Kasumi-1 (cell line): Measurements from ENCODE around the gene ALDH7A1.
"Not testable (repeated sequence)": the region's sequence is repeated elsewhere in the genome, so short reads cannot be mapped to it uniquely, and the experiment has no call there.

Source experiments
- DNase-seq, 2 experiments: peaks; one replicate each; lab custom pipeline; 2025; lab: John Stamatoyannopoulos, UW

ALDH7A1 gene

DNA sequence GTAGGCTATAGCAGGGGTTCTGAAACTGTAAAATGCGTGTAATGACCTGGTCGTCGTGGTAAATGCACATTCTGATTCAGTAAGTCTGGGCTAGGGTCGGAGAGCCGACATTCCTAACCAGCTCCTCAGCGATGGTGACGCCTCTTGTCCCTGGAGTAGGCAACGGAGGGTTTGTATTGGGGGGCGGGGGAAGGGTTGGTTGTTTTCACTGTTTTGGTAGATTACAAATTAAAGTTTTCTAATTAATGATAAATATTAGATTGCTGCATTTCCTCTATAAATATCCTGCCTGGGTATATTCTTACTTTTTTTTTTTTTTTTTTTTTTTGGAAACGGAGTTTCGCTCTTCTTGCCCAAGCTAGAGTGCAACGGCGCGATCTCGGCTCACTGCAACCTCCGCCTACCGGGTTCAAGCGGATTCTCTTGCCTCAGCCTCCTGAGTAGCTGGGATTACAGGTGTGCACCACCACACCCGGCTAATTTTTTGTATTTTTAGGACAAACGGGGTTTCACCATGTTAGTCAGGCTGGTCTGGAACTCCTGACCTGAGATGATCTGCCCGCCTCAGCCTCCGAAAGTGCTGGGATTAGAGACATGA lies 566 bp upstream of the ALDH7A1 start:
- no peak for DNase-seq

DNA sequence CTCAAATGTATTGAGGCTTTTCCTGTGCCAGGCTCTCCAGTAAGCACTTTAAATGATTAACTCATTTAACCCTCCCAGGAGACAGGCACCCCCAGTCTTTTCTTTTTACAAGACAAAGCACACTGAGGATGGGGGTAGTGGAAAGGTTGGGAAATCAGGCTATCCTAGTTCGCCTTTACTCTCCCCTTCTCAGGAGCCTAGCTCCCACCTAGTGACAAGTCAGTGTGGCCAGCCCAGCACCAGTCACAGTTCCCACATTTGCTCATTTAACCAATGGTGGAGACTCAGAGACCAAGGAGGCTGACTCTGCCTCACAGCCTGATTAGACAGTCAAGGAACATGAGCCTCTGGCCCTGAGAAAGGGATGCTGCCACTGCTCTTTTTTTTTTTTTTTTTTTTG lies 3.5 kb downstream of the ALDH7A1 start:
- DNase-seq, result no peak

DNA sequence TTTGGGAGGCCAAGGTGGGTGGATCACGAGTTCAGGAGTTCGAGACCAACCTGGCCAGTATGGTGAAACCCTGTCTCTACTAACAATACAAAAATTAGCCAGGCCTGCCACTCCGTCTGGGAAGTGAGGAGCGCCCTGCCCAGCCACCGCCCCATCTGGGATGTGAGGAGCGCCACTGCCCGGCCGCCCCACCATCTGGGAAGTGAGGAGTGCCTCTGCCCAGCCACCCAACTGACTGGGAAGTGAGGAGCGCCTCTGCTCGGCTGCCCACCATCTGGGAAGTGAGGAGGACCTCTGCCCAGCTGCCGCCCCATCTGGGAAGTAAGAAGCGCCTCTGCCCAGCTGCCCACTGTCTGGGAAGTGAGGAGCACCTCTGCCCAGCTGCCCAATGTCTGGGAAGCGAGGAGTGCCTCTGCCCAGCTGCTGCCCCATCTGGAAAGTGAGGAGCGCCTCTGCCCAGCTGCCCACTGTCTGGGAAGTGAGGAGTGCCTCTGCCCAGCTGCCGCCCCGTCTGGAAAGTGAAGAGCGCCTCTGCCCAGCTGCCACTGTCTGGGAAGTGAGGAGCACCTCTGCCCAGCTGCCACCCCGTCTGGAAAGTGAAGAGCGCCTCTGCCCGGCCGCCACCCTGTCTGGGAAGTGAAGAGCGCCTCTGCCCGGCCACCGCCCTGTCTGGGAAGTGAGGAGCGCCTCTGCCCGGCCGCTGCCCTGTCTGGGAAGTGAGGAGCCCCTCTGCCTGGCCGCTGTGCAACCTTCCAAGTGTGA lies 5.3 kb downstream of the ALDH7A1 start:
- DNase-seq, result no peak

DNA sequence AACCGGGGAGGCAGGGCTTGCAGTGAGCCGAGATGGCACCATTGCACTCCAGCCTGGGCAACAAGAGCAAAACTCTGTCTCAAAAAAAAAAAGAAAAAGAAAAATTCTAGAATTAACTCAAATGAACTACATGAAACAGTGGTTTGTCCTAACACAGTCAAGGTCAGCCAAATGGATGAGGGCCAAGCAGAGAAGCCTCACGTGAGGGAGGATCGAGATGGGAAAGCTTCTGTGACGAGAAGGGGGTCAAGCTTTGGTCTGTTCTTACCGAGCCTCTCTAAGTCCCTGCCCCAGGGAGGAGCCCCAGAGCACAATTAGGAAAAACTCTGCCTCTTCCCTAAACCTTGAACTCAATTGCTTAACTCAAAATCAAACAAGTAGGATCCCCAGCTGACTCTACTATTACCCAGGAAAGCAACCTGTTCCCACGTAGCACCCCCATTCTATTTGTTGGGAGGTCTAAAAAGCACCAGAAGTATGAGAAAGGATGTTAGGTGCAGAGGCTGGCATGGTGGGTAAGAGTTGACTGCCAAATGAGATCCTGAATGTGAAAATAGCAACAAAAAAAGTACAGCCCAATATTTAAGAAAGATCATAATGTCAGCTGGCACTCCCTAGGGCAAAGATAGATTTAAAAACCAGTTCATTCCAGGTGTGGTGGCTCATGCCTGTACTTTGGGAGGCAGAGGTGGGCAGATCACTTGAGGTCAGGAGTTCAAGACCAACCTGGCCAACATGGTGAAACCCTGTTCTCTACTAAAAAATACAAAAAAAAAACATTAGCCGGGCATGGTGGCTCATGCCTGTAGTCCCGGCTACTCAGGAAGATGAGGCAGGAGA lies 7.2 kb downstream of the ALDH7A1 start:
- DNase-seq, result no peak

DNA sequence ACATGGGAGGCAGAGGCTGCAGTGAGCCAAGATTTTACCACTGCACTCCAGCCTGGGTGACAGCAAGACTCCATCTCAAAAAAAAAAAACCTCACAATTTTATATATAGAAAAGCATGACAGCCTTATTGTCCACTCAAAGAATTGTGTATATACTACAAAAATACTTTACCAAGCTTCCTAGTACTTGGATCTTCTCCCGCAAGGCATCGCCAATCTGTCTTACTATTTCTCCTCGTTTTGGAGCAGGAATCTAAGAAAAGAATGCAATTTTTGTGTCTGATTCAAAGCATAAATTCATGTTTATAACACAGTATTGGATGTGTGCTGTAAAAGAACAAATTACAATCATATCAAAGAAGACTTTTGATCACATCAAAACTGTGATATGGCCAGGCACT lies 11.3 kb downstream of the ALDH7A1 start:
- no peak for DNase-seq

DNA sequence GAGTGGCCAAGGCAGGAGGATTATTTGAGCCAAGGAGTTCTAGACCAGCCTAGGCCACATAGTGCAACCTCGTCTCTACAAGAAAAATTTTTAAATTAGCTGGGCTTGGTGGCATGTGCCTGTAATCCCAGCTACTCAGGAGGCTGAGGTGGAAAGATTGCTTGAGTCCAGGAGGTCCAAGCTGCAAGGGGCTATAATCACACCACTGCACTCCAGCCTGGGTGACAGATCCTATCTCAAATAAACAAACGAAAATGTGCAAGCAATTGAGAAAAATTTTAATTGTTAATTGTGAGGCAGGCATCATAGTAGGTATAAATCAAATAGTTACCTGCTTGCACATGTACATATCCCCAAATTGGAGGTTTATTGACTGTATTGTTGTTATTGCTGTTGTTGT lies 15.3 kb downstream of the ALDH7A1 start:
- DNase-seq, result no peak

DNA sequence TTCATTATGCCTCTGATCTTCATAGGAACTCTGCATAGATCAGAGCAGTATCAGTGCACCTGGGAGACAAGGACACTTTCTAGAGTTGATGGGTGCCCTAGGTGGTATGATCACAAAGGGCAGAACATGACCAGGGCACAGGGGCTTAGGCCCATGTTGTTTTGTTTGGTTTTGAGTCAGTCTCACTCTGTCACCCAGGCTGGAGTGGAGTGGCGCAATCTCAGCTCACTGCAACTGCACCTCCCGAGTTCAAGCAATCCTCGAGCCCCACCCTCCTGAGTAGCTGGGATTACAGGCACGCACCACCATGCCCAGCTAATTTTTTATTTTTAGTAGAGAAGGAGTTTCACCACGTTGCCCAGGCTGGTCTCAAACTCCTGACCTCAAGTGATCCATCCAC lies 17.6 kb downstream of the ALDH7A1 start:
- no peak for DNase-seq

DNA sequence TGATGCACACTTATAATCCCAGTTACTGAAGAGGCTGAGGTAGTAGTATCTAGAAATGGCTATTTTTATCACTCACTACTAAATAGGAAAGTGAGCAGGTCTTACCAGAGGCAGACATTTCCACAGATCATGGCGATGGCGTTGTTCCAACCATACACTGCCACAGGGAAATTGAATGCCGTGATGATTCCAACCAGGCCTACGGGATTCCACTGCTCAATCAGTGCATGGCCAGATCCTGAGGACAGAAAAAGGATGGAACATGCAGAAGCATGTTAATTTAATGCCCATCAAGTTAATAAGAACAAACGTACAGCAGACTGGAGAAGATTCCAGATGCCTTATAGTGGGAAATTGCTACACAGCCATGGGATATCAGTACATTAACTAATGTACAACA lies 18.0 kb downstream of the ALDH7A1 start:
- no peak for DNase-seq

DNA sequence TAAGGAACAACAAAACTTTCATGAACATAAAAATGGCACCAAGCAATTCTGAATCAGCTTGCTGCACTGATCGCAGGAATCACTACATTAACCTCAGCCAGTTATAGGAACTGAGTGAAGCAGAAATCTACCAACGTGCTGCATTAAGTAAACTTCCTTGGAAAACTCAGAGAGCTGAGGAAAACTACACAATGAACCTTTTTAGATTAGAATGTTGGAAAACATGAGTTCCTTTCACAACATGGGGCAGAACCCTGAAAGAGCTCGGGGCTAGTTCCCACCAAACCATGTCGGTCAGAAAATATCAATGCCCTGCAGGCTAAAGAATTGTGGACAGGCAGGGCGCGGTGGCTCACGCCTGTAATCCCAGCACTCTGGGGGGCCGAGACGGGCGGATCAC lies 19.4 kb downstream of the ALDH7A1 start:
- DNase-seq, result no peak

DNA sequence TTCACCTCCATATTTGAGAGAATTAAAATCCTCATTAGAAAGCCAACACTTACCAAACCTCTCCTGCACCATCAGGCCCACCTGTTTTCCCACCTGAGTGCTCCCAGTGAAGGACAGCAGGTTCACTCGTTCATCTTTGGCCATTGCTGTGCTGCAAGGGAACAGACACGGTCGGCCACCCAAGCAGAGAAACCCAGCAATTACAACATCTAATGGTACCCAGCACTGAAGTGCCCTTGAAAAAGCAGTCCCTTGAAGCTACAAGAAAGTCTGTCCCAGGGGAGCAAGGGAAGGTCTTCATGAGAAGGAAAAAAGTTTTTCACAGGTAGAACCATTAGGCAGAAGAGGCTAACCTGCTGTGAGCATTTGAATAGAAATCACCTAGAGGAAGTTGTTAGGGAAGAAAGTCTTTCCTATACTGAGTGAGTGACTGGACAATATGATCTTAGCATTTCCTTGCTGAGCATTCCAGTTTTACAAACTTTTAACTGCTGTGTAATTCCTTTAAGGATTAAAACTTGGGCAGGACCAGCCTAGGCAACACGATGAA lies 26.7 kb downstream of the ALDH7A1 start:
- no peak for DNase-seq

DNA sequence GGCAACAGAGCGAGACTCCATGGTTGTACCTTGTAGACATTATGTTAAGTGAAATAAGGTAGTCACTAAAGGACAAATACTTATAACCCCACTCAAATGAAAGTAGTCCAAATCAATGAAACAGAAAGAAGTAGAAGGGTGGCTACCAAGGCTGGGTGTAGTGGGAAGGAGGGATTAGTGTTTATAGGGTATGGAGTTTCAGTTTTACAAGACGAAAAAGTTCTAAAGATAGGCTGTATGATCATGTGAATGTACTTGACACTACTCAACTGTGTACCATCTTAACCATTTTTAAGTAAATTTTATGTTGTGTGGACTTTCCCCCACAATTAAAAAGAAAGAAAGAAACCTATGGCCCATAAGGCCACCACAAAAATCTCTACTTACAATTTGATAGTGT lies 32.2 kb downstream of the ALDH7A1 start:
- no peak for DNase-seq

DNA sequence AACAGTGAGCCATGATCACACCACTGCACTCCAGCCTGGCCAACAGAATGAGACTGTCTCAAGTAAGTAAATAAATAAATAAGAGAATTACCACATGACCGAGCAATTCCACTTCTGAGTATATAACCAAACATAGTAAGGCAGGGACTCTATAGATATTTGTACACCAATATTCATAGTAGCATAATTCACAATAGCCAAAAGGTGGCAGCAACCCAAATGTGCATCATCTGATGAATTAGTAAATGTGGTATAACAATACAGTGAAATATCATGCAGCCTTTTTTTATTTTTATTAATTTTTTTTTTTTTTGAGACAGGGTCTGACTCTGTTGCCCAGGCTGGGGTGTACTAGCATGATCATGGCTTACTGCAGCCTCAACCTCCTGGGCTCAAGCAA lies 33.1 kb downstream of the ALDH7A1 start:
- DNase-seq, result peak; percentile 11 to 22

DNA sequence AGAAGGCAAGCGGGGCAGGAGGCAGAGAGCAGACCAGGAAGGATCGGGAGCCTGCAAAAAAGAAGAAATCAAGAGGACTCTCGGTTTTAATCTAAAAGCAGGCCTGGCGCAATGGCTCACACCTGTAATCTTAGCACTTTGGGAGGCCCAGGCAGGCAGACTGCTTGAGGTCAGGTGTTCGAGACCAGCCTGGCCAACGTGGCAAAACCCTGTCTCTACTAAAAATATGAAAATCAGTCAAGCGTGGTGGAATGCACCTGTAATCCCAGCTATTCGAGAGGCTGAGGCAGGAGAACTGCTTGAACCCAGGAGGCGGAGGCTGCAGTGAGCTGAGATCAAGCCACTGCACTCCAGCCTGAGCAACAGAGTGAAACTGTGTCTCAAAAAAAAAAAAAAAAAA lies 39.9 kb downstream of the ALDH7A1 start:
- not testable (repeated sequence) for DNase-seq

DNA sequence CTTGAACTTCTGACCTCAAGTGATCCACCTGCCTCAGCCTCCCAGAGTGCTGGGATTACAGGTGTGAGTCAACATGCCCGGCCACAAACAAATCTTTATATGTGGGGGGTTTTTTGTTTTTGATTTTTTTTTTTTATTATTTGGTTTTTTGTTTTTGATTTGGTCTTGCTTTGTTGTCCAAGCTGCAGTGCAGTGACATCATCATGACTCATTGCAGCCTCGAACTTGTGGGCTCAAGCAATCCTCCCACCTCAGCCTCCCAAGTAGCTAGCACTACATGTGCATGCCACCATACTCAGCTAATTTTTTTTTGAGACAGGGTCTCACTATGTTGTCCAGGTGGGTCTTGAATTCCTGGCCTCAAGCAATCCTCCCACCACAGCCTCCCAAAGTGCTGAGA lies 42.4 kb downstream of the ALDH7A1 start:
- DNase-seq, result no peak

DNA sequence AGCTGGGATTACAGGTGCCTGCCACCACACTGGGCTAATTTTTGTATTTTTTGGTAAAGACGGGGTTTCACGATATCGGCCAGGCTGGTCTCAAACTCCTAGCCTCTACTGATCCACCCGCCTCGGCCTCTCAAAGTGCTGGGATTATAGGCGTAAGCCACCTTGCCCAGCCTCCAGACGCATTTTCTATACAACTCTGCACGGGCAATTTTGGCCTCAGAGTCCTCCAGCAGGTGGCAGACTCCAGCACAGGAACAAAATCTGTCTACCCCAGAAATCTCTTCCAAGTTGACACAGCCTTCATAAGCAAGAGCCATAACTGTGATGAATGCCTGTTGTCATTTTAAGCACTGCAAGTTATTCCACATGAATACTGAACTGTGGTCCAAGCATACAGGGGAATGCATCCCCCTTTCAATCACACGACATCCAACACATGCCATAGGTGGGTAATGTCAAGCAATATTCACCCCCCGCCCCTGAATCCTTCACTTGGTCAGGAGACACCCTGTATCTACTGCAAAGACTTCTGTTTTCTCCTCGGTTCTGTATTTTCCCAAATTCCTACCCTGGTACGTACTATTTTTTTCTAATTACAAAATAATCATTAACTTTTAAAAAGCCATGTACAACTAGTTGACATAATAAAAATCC lies 50.8 kb downstream of the ALDH7A1 start:
- DNase-seq, result peak; percentile 62 to 76

DNA sequence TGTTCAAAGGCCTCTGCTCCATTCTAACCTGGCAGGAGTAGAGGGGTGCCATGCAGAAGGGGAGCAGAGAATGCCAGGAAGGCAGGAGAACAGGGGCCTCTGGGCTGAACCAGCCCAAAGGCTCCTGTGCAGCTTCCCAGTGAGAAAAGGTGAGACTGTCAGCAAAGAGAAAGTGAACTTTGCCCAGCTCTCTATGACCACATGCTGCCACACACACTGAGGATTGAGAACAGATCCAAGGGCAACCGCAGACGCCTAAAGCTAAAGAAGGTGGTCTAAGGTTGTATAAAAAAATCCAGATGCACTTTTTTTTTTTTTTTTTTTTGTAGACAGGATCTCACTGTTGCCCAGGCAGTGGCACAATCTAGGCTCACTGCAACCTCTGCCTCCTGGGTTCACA lies 51.4 kb downstream of the ALDH7A1 start:
- DNase-seq, result no peak

DNA sequence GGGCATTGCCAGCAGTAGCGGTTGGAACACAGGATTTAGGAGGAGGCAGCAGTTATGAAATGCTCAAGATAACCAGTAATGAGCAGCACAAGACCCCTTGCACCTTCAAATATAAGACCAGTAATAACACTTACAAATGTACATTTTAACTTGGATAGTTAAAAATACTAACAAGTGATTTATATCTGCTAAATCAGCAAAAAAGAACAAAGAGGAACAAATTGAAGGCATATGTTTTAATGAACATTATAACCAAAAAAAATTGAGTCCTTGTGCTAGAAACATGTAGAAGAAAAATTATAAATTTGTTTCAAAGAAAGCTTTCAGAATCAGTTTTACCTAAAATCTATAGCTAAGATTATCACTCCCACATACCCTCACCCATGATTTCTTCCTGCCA lies 52.0 kb downstream of the ALDH7A1 start:
- no peak for DNase-seq

DNA sequence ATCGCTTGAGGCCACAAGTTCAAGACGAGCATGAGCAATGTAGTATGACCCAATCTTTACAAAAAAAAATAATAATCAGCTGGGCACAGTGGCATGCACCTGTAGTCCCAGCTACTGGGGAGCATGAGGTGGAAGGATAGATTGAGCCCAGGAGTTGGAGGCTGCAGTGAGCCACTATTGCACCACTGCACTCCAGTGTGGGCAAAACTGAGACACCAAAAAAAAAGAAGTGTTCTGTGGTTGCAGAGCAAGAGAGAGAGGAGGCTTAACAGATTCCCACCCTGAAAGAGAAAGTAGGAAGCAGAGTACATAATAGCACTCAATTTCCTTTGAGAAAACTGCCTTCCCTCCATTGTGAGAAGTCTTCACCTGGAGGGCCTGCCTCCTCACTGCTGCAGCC lies 52.6 kb downstream of the ALDH7A1 start:
- DNase-seq, result no peak

DNA sequence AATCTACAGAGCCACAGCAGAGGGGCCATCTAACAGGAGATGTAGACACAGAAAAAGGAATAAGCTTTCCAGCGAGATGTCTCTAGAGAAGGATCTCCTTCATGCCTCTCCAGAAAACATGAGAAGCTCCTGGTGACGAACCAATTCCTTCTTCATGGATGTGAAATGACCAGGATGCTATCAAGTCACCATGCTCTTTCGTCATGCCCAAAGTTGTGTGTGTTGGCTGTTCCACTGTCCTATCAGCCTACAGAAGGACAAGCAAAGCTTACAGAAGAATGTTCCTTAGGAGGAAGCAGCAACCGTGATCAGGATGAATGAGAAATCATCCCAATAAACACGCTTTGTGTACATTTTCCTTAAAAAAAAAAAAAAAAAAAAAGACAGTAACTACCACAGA lies 54.4 kb downstream of the ALDH7A1 start:
- no peak for DNase-seq

DNA sequence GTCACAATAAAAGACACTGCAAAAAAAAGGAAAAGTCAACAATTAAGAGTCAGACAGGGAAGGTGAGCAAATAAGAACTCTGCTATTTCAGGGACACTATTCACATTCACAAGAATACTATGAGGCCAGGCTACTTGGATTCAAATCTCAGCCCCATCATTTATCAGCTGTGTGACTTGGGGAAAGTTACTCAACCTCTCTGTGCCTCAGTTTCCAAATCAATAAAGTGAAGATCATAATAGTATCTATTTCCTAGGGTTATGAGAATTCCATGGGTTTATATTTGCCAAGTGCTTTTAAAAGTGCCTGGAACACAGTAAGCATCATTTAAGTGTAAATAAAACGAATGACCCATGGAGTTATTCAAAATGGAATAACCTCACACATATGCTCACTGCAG lies 56.4 kb downstream of the ALDH7A1 start:
- DNase-seq, result no peak

DNA sequence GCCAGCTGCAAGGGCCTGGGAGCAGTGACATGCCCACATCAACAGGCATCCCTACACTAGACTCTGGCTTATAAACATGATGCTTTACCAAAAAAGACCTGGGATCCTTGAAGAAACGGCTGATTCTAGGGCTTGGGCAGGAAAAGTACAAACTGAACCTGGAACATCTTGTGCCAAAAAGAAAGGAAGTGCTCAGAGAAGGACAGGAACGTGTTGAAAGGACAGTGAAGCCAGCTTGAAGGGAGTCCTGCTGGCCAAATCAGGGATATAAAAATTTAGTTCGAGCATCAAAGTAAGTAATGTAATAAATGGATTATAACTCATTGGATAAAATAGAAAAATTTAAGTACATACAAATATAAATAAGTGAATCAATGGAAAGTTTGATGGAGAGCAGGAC lies 58.1 kb downstream of the ALDH7A1 start:
- DNase-seq, result no peak

DNA sequence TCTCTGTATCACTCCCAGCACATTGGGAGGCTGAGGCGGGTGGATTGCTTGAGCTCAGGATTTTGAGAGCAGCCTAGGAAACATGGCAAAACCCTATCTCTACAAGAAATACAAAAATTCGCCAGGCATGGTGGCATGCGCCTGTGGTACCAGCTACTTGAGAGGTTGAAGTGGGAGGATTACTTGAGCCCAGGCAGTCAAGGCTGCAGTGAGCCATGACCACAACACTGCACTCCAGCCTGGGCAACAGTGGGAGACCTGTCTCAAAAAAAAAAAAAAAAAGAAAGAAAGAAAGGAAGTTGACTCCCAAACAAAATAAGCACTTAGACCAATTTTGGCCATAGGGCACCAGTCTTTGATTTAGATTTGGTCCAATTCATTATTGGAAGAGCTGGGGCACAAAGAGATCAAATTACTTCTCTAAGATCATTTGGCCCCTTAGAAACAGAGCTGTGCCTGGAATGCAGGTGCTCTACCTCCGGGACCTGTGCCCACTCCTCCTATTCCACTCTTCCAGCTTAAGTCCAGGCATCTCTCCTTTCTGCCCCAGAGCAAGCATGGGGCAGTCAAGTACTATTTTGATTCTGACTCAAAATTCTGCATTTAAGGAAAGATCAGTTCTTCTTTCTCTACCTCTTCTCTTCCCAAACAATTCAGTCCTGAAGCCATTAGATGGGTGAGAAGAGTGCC lies 59.0 kb downstream of the ALDH7A1 start:
- no peak for DNase-seq
